ENCODE results near the gene EXOC3L4.
"Not testable (repeated sequence)": the region's sequence is repeated elsewhere in the genome, so short reads cannot be mapped to it uniquely, and the experiment has no call there.

EXOC3L4 gene

GRCh38 chr14:103094406-103095209 is at the start of gene EXOC3L4:
EXOC3L4 (plus strand) TSS chr14:103094725; CDS start chr14:103100220, 5,495 bp downstream.
- Histone ChIP-seq H3K27ac (peak within 1 kb of the TSS in 12 of 21 experiments; percentile 7 to 63 (median 52)), H3K4me3 (no peak within 1 kb of the TSS)

- no peak overlapping the region for H3K4me3 ChIP-seq
- peak overlapping the region in 1 of 21 experiments; percentile 42 for H3K27ac ChIP-seq
These were observed 49.1 kb upstream of the EXOC3L4 start for GRCh38 chr14:103045371-103045869.

GRCh38 chr14:103047453-103047852 is 47.1 kb upstream of the EXOC3L4 start:
- H3K27ac ChIP-seq, H3K4me3 ChIP-seq: not testable (repeated sequence)

- Histone ChIP-seq H3K27ac (no peak overlapping the region), H3K4me3 (no peak overlapping the region)
These were observed 43.6 kb upstream of the EXOC3L4 start for GRCh38 chr14:103050935-103051334.

GRCh38 chr14:103052407-103052806 is 42.1 kb upstream of the EXOC3L4 start:
- Histone ChIP-seq H3K27ac (no peak overlapping the region), H3K4me3 (no peak overlapping the region)

GRCh38 chr14:103055695-103056094 is 38.8 kb upstream of the EXOC3L4 start:
- Histone ChIP-seq H3K4me3 (peak overlapping the region in 6 of 7 experiments; percentile 72 to 92 (median 89)), H3K27ac (peak overlapping the region in 16 of 21 experiments; percentile 10 to 97 (median 92))

GRCh38 chr14:103056322-103057027 is 38.0 kb upstream of the EXOC3L4 start:
- H3K27ac ChIP-seq, result peak overlapping the region; percentile 72 to 97 (median 91)
- H3K4me3 ChIP-seq, result peak overlapping the region; percentile 72 to 93 (median 91)

GRCh38 chr14:103057028-103057371 is 37.5 kb upstream of the EXOC3L4 start:
- Histone ChIP-seq H3K4me3 (peak overlapping the region; percentile 72 to 93 (median 91)), H3K27ac (peak overlapping the region; percentile 72 to 97 (median 91))

- H3K4me3 ChIP-seq, result peak within 1 kb of the TSS; percentile 72 to 93 (median 91)
- peak within 1 kb of the TSS; percentile 73 to 97 (median 91) for H3K27ac ChIP-seq
These were observed 37.0 kb upstream of the EXOC3L4 start, which contains the start of gene CDC42BPB for GRCh38 chr14:103057372-103058163. CDC42BPB (minus strand) TSS chr14:103057549; CDS start chr14:103057173, 376 bp downstream.

GRCh38 chr14:103058164-103059055 is 36.1 kb upstream of the EXOC3L4 start:
- H3K4me3 ChIP-seq, result peak overlapping the region; percentile 59 to 93 (median 77)
- H3K27ac ChIP-seq, result peak overlapping the region; percentile 49 to 96 (median 87)

GRCh38 chr14:103059556-103059955 is 35.0 kb upstream of the EXOC3L4 start:
- Histone ChIP-seq H3K4me3 (no peak overlapping the region), H3K27ac (peak overlapping the region in 2 of 21 experiments; percentile 11 to 27)

GRCh38 chr14:103061482-103061976 is 33.0 kb upstream of the EXOC3L4 start:
- no peak overlapping the region for H3K4me3 ChIP-seq
- H3K27ac ChIP-seq, result no peak overlapping the region

GRCh38 chr14:103064436-103064835 is 30.1 kb upstream of the EXOC3L4 start:
- H3K27ac ChIP-seq, result no peak overlapping the region
- H3K4me3 ChIP-seq, result no peak overlapping the region

- no peak overlapping the region for H3K4me3 ChIP-seq
- H3K27ac ChIP-seq, result peak overlapping the region in 4 of 21 experiments; percentile 3 to 88 (median 58)
These were observed 29.5 kb upstream of the EXOC3L4 start for GRCh38 chr14:103064978-103065377.

- H3K27ac ChIP-seq, result peak overlapping the region in 10 of 21 experiments; percentile 14 to 88 (median 78)
- H3K4me3 ChIP-seq, result no peak overlapping the region
These were observed 28.7 kb upstream of the EXOC3L4 start for GRCh38 chr14:103065861-103066260.

GRCh38 chr14:103066399-103066798 is 28.1 kb upstream of the EXOC3L4 start:
- H3K4me3 ChIP-seq, result no peak overlapping the region
- H3K27ac ChIP-seq, result peak overlapping the region in 15 of 21 experiments; percentile 13 to 88 (median 79)

- H3K4me3 ChIP-seq, result no peak overlapping the region
- H3K27ac ChIP-seq, result peak overlapping the region in 19 of 21 experiments; percentile 57 to 88 (median 78)
These were observed 27.1 kb upstream of the EXOC3L4 start for GRCh38 chr14:103067231-103067954.

All from skin epidermis (tissue), 12 donors.